Measurements from ENCODE around the gene NKX6-2. TPM values are rescaled to one million over a fixed set of nuclear protein-coding genes. Genes with fewer than 3 reads are reported as not detected.

The NKX6-2 gene
- total RNA-seq, 1 experiment from 2014 or later, result not detected

DNA sequence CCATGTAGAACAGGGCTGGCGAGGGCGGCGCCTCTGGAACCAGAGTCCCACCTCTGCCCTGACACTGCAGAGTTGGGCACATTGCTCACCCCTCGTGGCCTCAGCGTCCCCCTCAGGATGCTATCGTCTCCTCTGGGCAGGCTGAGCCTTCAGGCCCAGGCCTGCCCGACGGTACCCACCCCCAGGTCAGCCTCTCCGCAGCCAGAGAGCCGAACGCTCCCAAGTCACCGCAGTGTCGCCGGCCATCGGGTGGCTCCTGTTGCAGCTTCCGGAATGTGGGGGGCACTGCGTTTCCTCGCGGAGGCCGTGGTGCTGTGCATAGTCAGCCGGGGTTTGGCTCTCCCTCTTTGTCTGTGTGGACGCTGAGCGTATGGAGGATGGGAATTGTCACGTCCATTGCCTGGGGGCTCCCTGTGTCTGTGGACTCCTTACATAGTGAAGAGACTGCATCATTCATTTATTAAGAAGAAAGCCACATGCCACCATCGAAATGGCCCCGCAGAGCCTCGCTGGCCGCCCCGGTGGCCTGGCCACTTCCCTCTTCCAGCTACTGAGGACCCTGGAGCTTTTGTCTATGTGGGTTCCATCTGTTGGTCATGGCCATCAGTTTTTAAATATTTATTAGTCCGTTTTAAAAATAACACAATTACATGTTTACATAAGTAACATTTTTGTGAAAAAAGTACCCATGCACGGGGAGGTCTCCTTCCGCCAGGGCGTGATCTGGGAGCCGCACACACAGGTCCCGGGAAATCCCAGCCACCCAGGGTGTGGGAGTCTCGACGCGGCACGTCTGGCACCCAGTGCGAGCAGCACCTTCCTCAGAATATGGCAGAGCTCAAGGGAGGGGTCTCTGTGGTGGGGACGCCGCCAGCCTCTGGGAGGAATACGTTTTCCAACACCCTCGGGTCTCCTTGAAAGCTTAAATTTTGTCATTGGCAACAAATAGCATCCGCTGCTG is 15.6 kb downstream of the NKX6-2 start:
- DNase-seq (ENCODE audit: low read depth), result no peak
- in situ Hi-C loops (cut with HindIII; ENCODE audit: low pct_unique_long_range_greater_than_20kb, low sequenced_read_pairs), result no loop called here

DNA sequence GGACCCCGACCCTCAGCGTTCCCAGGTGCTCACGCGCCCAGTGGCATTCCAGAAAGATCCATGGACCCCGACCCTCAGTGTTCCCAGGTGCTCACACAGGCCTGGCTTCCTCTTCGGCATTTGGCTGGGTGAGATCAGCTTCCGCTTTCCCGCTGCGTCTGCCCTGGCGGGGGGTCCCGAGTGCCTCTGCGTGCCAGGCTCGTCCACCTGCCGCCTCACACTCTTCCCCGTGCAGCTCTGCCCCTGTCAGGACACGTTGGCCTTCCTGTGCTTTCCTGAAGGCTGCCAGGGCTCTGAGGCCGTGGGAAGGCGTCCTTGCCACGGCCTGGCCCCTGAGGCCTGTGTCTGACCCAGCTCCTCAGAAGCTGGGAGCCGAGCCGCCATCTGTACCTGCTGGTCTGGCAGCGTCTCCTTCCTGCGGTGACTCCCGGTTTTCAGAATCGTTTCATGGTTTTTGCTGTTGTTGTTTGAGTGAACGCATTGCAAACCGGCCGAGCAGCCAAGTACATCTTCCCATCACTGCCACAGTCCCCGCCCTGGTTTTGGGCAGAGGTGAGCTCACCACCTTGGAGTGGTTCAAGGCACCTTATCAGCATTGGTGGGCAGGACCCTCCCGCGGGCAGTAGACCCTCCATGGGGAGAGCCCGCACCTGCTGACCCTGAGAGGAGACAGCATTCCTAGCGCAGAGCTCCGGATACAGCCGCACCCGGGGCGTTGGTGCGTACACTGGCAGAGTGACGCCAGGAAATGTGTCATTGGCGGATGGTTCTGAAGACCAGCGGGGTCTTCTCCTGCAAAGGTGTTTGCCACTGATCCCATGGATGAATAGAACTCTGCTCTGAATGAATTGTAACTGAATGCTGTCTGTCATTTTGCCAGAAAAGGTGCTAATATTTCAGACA is 17.4 kb downstream of the NKX6-2 start:
- no peak for DNase-seq (ENCODE audit: low read depth)
- in situ Hi-C loops (cut with HindIII; ENCODE audit: low pct_unique_long_range_greater_than_20kb, low sequenced_read_pairs), result no loop called here

DNA sequence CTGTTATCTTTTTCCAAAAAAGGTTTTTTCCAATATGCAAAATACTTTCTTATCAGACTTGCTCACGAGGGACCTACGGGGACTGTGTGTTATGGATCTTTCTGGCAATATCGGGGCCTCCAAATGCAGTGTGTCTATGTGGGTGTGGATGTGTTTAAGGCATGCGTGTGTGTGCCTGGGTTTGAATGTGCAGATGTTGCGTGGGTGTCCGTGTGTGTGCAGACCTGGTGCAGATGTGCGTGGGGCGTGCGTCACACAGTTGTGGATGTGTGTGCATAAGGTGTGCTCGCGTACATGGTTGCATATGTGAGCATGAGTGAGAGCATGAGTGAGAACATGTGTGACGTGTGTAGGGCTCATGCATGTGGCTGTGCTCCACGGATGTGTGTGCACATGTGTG is 19.7 kb downstream of the NKX6-2 start:
- in situ Hi-C loops (cut with HindIII; ENCODE audit: low pct_unique_long_range_greater_than_20kb, low sequenced_read_pairs), result no loop called here

DNA sequence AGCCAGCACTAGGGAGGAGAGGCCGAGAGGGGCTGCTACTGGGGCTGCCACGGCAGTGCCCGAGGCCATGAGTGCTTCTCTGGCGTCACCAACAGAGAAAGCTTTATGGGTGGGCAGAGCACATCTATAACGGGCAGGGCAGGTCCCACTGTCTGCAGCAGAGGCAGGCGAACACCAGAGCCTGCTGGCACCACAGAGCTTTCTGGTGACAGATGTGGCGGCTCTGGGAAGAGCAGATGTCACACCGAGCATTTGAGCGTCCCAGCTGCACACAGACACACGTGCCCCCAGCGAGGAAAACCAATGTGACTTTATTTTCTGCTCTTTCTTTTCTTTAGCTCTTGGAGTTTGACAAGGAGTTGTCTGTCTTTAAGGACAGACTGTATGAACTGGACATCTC is 20.5 kb downstream of the NKX6-2 start:
- no peak for DNase-seq (ENCODE audit: low read depth)
- in situ Hi-C loops (cut with HindIII; ENCODE audit: low pct_unique_long_range_greater_than_20kb, low sequenced_read_pairs), result no loop called here

More for the DNA sequence above, 19.7 kb downstream of the NKX6-2 start:
- no peak for DNase-seq (ENCODE audit: low read depth)

DNA sequence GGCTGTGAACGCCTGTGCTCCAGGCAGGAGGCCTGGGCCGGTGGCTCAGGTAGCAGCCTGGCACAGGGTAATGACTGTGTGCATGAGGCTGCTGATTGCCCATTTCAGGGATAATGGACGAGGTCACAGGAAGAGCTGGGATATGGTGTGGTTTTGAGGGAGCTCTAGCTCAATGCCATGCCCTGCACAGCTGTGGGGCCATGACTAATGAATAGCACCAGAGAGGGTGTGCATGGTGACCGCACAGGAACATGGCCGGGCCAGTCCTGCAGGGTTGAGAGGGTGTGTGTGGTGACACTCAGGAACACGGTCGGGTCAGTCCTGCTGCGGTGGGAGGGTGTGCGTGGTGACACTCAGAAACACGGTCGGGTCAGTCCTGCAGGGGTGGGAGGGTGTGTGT is 21.8 kb downstream of the NKX6-2 start:
- in situ Hi-C loops (cut with HindIII; ENCODE audit: low pct_unique_long_range_greater_than_20kb, low sequenced_read_pairs), result no loop called here
- no peak for DNase-seq (ENCODE audit: low read depth)

DNA sequence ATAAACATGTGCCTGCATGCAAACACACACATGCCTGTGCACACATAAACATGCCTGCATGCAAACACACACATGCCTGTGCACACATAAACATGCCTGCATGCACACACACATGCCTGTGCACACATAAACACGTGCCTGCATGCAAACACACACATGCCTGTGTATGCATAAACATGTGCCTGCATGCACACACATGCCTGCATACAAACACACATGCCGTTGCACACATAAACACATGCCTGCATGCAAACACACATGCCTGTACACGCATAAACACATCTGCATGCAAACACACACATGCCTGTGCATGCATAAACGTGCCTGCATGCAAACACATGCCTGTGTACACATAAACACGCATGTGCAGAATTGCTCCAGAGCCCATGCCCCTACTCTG is 22.4 kb downstream of the NKX6-2 start:
- no peak for DNase-seq (ENCODE audit: low read depth)
- in situ Hi-C loops (cut with HindIII; ENCODE audit: low pct_unique_long_range_greater_than_20kb, low sequenced_read_pairs), result no loop called here

DNA sequence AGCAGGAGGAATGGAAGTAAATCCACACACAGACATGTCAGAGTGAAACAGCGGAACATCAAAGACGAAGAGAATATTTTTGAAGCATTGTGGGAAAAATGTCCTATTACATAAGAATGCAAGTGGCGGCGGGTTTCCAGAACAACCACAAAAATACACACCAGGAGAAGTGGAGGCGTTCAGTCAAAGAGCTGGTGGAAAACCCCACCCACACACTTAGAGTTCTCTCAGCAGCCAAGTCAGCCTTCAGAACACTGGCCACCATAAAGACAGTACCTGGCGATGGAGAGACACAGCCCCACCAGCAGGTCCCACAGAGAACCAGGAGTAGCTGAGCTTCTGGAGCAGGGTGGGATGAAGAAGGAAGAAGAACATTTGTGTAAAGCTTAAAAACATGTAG is 23.7 kb downstream of the NKX6-2 start:
- in situ Hi-C loops (cut with HindIII; ENCODE audit: low pct_unique_long_range_greater_than_20kb, low sequenced_read_pairs), result no loop called here
- no peak for DNase-seq (ENCODE audit: low read depth)

DNA sequence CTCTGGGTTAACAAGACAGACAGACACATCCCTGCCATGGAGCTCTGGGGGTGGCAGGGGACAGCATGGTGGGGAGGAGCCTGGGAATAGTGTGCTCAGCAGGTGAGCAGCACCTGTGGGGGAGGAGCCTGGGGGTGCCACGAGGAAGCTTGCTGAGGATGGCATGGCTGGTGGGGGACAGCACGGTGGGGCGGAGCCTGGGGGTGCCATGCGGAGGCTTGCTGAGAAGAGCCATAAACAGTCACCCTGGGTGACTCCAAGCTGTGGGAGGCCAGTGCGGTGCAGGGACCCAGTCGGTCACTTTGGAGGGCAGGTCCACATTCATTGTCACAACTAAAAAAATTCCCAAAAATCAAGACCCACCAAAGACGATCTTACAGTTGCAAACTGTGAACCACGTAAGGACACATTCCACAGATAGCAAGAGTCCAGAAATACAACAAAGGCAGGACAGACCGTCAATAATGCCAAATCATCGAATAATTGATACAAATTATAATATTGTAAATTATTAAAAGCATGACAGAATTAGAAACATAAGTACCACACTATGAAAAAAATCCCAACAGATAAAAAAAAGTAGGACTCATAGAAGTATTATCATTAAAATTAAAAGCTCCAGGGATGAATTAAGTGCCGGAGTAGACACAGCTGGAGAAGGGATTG is 24.4 kb downstream of the NKX6-2 start:
- in situ Hi-C loops (cut with HindIII; ENCODE audit: low pct_unique_long_range_greater_than_20kb, low sequenced_read_pairs), result no loop called here
- no peak for DNase-seq (ENCODE audit: low read depth)

DNA sequence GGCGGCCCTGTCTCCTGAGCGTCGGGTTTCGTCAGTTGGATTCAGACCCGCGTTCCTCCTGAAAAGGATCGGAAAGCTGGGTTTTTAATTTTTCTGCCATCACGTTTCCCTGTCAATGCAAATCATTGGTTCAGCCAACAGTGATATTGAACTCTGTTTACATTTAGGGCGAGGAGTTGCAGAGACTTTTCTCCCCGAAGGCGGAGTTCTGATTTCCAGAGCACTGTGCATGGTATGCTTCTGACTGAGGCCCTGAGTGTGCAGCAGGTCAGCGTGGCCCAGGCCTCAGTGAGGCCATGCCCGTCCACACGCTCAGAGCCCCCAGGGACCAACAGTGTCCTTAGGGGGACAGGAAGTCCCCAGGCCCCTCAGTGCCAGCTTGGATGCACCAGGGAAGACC is 27.1 kb downstream of the NKX6-2 start:
- in situ Hi-C loops (cut with HindIII; ENCODE audit: low pct_unique_long_range_greater_than_20kb, low sequenced_read_pairs), result no loop called here
- DNase-seq (ENCODE audit: low read depth), result no peak

DNA sequence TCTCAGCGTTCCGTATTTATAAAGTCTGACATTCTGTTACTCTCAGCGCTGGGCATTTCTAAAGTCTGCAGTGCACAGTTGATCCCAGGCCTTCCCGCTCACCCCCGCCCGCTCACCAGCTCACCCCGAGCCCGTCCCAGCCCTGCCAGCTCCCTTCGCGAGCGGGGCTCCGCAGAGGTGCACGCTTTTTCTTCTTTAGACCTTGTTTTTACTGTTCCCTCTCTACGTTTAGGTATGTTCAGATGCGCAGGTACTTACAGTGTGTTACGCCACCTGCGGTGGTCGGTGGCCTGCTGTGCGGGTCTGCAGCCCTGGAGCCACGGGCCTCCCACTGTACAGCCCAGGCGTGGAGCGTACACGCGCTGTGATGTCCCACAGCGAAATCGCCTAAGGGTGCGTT is 28.8 kb downstream of the NKX6-2 start:
- in situ Hi-C loops (cut with HindIII; ENCODE audit: low pct_unique_long_range_greater_than_20kb, low sequenced_read_pairs), result no loop called here

DNA sequence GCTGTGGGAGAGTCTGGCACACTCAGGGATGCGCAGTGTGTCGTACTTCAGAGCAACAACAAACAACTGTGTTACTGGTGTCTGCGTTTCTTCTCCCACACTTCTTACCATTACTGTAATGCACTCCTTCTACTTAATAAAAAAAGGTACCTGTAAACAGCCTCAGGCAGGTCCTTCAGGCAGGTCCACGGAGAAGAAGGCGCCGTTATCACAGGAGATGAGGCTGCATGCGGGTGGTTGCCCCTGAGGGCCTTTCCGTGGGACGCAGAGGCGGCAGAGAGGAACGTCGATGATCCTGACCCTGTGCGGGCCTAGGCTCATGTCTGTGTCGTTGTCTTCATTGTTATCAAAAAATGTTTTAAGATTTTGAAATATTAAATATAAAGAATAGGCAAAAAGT is 29.4 kb downstream of the NKX6-2 start:
- in situ Hi-C loops (cut with HindIII; ENCODE audit: low pct_unique_long_range_greater_than_20kb, low sequenced_read_pairs), result no loop called here

More for the DNA sequence above, 28.8 kb downstream of the NKX6-2 start:
- no peak for DNase-seq (ENCODE audit: low read depth)

DNA sequence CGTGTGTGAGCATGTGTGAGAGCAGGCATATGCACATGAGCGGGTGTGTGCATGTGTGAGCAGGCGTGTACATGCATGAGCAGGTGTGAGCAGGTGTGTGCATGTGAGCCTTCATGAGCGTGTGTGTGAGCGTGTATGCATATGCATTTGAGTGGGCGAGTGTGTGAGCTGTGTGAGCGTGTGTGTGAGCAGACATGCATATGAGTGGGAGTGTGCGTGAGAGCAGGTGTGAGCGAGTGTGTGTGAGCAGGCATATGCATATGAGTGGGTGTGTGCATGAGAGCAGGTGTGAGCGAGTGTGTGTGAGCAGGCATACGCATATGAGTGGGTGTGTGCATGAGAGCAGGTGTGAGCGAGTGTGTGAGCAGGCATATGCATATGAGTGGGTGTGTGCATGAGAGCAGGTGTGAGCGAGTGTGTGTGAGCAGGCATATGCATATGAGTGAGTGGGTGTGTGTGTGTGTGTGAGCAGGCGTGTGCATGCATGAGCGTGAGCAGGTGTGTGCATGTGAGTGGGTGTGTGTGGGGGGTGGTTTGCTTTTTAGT is 30.7 kb downstream of the NKX6-2 start:
- in situ Hi-C loops (cut with HindIII; ENCODE audit: low pct_unique_long_range_greater_than_20kb, low sequenced_read_pairs), result no loop called here
- no peak for DNase-seq (ENCODE audit: low read depth)

More for the DNA sequence above, 29.4 kb downstream of the NKX6-2 start:
- no peak for DNase-seq (ENCODE audit: low read depth)

DNA sequence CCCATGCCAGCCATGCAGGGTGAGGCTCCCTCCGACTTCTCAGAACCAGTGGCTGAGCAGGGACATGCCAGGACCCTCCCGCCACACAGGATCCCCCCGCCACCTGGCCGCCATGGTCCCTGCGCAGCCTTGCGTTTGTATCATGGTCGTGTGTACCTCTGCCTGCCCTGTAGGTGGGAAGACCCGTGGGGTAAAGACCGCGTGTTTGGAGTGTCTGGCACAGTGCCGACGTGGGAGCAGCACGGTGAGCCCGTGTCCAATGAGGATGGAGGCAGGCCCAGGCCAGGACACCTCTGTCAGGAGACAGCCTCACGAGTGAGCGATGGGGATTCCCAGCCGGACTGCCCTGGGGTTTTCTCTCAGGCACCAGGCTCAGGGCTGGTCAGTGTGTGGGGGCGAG is 31.9 kb downstream of the NKX6-2 start:
- no peak for DNase-seq (ENCODE audit: low read depth)
- in situ Hi-C loops (cut with HindIII; ENCODE audit: low pct_unique_long_range_greater_than_20kb, low sequenced_read_pairs), result no loop called here

DNA sequence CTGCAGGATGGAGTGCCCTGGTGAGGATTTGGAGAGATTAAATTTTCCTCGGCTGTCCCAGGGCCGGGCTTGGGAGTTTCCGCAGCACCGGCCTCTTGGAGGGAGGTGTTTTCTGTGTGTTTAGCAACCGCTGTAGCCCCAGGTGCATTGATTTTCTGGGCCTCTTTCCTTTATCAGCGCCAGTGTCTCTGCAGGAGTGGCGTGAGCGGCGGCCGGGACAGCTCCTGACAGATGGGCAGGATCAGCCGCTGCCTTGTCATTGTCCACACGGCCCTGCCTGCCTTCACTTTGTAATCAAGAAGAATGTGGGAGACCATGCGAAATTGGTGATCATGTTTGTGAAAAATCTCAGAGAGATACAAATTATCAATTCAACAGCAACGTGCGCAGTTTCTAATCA is 32.4 kb downstream of the NKX6-2 start:
- in situ Hi-C loops (cut with HindIII; ENCODE audit: low pct_unique_long_range_greater_than_20kb, low sequenced_read_pairs), result no loop called here
- no peak for DNase-seq (ENCODE audit: low read depth)

DNA sequence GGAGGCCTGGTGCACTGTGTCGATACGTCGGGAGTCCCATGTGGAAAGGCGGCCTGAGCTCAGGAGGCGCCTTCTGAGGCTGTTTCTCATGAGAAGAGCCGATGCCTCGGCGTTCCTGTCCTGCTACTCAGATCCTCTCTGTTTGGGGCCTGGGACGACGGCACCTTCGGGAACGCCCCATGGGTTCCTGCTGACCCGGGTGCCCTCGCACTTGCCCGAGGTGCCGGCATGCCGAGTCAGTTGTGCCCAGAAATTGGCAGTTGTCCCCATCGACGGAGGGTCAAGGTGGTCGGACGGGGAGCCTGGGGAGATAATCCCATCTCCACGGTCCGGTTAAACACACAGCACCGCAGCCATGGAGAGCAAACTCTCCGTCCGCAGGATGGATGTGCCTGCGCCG is 33.0 kb downstream of the NKX6-2 start:
- in situ Hi-C loops (cut with HindIII; ENCODE audit: low pct_unique_long_range_greater_than_20kb, low sequenced_read_pairs), result no loop called here
- no peak for DNase-seq (ENCODE audit: low read depth)

DNA sequence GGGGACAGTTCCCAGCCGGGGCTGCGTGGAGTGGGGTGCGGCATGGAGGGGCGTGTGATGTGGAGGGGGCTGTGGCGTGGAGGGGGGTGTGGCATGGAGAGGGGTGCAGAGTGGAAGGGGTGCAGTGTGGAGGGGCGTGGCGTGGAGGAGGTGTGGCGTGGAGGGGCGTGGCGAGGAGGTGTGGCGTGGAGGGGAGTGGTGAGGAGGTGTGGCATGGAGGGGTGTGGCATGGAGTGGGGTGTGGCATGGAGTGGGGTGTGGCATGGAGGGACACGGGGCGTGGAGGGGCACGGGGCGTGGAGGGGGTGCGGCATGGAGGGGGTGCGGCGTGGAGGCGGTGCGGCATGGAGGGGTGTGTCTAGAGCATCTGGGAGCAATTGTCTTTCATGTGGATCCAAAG is 33.6 kb downstream of the NKX6-2 start:
- in situ Hi-C loops (cut with HindIII; ENCODE audit: low pct_unique_long_range_greater_than_20kb, low sequenced_read_pairs), result no loop called here
- DNase-seq (ENCODE audit: low read depth), result no peak

DNA sequence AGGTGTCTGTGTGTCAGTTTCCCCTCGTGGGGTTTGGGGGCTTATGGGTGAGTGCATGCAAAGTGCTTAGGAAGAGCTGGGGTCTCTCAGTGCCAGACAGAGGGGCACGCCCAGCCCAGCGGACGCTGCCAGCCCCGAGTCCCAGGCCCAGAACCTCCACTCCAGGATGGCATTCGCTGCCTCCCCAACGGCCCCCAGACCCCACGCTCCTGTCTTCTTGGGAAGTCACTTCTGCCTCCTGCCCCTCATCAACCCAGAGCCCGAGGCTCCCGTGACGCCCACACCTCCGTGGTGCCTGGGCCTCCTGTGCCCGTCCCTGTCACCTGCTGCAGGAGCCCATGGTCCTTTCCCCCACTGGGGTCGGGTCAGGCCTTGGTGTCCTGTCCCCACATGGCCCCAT is 35.0 kb downstream of the NKX6-2 start:
- in situ Hi-C loops (cut with HindIII; ENCODE audit: low pct_unique_long_range_greater_than_20kb, low sequenced_read_pairs), result no loop called here
- no peak for DNase-seq (ENCODE audit: low read depth)

DNA sequence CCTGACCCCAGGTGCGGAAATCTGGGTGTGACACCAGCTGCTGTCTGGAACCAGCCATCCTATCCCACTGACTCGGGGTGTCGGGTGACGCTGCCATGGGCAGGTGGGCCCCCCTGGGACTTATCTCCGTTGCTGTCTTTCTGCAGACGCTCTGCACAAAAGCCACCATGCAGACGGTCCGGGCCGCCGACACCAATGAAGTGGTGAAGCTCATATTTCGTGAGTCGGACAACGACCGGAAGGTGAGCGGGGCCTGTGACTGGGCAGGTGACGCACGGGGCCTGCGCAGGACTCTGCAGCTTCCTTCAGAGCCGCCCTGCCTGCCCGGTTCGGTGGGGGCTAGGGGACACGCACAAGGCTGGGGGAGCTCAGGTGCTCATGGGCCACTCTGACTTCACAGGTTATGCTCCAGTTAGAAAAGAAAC is 36.6 kb downstream of the NKX6-2 start:
- no peak for DNase-seq (ENCODE audit: low read depth)
- in situ Hi-C loops (cut with HindIII; ENCODE audit: low pct_unique_long_range_greater_than_20kb, low sequenced_read_pairs), result no loop called here

Measured in Caki2 (cell line).